Stimulated activated CD4-positive, alpha-beta T cell treated with anti-CD3 and anti-CD28 coated beads, Interleukin-4, amount 100 ng/mL, for 48 hours (primary cell): ENCODE data around the gene HOXC10.

Experiments used
- DNase-seq, 2 donors: peaks; one replicate each; pipeline ENCODE4 v3.0.0-alpha.2; 2020; ENCODE audit warnings: low read depth in 2 of 2

Gene HOXC10

GRCh38 chr12:53991077-53991460, 6.1 kb downstream of the HOXC10 start:
- no peak for DNase-seq

- DNase-seq = no peak
Observed at GRCh38 chr12:53992377-53992889, 7.5 kb downstream of the HOXC10 start.

GRCh38 chr12:53993162-53994008, 8.4 kb downstream of the HOXC10 start:
- no peak for DNase-seq

GRCh38 chr12:53994009-53994263, 9.0 kb downstream of the HOXC10 start:
- no peak for DNase-seq

- DNase-seq = no peak
Observed at GRCh38 chr12:53994264-53995001, 9.5 kb downstream of the HOXC10 start.

GRCh38 chr12:53995002-53995377, 10.0 kb downstream of the HOXC10 start:
- no peak for DNase-seq

- no peak for DNase-seq
Observed at GRCh38 chr12:53995378-53996239, 10.7 kb downstream of the HOXC10 start.

- no peak for DNase-seq
Observed at GRCh38 chr12:53996240-53997203, 11.6 kb downstream of the HOXC10 start.

GRCh38 chr12:53997204-53998109, 12.5 kb downstream of the HOXC10 start:
- no peak for DNase-seq

GRCh38 chr12:53998110-53998899, 13.4 kb downstream of the HOXC10 start:
- DNase-seq = no peak

- DNase-seq = no peak
Observed at GRCh38 chr12:53998900-53999236, 13.9 kb downstream of the HOXC10 start.

- no peak for DNase-seq
Observed at GRCh38 chr12:53999559-54000115, 14.7 kb downstream of the HOXC10 start.

- DNase-seq = no peak
Observed at GRCh38 chr12:54000116-54001114, 15.5 kb downstream of the HOXC10 start, which contains the start of gene HOXC9. Gene HOXC9 (plus strand): TSS chr12:54000161. CDS start chr12:54000189, 28 bp downstream.

- DNase-seq = no peak
Observed at GRCh38 chr12:54001283-54002187, 16.6 kb downstream of the HOXC10 start.

GRCh38 chr12:54002278-54002914, 17.4 kb downstream of the HOXC10 start:
- no peak for DNase-seq

- DNase-seq = no peak
Observed at GRCh38 chr12:54002915-54003389, 18.0 kb downstream of the HOXC10 start.
